Subcutaneous preadipocyte (primary cell): ENCODE data around the gene MRPL14. TPM values are rescaled to one million over a fixed set of nuclear protein-coding genes. Genes with fewer than 3 reads are reported as not detected.

Experiments
- total RNA-seq: library from RNA; depleted of rRNA; stranded (reverse); fragments of >200 nt; gene quantifications from 2 replicates; pipeline ENCODE4 v1.2.3, GENCODE V29; 2012

MRPL14 gene
- total RNA-seq, result 42.8 and 48.1 TPM in 2 replicates

DNA sequence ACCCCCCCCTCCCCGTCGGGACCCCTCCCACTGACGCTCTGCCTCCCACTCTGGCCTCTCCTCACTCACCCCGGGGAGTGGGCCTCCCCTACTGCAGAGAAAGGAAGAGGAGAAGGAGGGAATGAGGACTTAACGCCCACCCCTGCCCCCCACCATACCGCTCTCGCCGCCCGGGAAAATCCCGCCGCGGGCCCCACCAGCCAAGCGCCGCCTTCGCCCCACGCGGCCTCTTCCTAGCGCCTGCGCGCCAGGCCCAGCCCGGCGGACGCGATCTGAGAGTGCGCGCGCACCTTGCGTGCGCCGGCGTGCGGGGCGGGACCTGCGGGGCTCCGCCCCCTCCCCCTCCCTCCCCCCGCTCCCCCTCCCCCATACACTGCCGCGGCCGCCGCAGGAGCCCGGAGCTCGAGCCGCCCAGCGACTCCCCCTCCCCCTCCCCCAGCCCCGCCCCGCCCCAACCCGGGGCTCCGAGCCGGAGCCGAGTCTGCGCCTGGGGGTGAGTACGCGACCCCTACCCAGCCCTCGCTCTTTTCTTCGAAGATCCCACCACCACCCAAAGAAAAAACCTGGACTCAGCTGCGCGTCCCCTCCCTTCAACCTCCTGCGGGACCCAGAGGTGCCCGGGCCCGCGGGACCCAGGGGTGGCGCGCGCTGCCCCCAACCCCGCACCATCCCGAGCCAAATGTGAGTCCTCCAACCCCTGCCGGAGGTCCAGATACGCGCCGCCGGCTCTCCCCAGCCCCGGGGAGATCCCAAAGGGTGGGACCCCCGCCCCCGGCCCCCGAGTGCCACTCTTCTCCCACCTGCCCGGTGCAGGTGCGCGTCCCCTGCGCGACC is at the start of gene MRPL14, which contains the start of gene TMEM63B:
MRPL14 (minus strand) TSS at position 267 of the 834 bp plus-strand sequence. CDS start 10,841 bp downstream, outside the sequence.
TMEM63B (plus strand) TSS at position 369 of the 834 bp plus-strand sequence. CDS start 7,031 bp downstream, outside the sequence.

GRCh38 chr6:44158770-44159228 is 31.5 kb upstream of the MRPL14 start, which contains the start of gene CAPN11:
CAPN11 (plus strand) TSS chr6:44158820; CDS start chr6:44158849, 29 bp downstream.

Other genes starting within 250 kb of the MRPL14 start
- 22.8 and 24.4 TPM in 2 replicates for gene TMEM63B, start 102 bp upstream of the MRPL14 start, total RNA-seq
- gene CAPN11, start 31.4 kb upstream of the MRPL14 start, total RNA-seq, result not detected in 2 replicates
- gene MYMX, start 89.5 kb upstream of the MRPL14 start, total RNA-seq, result not detected in 2 replicates
- gene SLC29A1, start 96.1 kb upstream of the MRPL14 start, total RNA-seq, result 9.6 and 14.9 TPM in 2 replicates
- 804 and 919 TPM in 2 replicates for gene HSP90AB1, start 119.6 kb upstream of the MRPL14 start, total RNA-seq
- gene SLC35B2, start 130.1 kb upstream of the MRPL14 start, total RNA-seq, result 65.8 and 75.7 TPM in 2 replicates
- gene NFKBIE, start 138.1 kb upstream of the MRPL14 start, total RNA-seq, result 4.4 and 4.7 TPM in 2 replicates
- not detected in 2 replicates for gene TMEM151B, start 143.0 kb upstream of the MRPL14 start, total RNA-seq
- 9.2 and 16.6 TPM in 2 replicates for gene AARS2, start 185.9 kb upstream of the MRPL14 start, total RNA-seq
- gene SPATS1, start 215.2 kb upstream of the MRPL14 start, total RNA-seq, result not detected in 2 replicates